Mesothelial cell of epicardium (in vitro differentiated cells): ENCODE measurements around the gene NEIL1. TPM values are rescaled to one million over a fixed set of nuclear protein-coding genes. Genes with fewer than 3 reads are reported as not detected.

Experiments used
- DNase-seq, 2 experiments: peaks; one replicate each; pipeline ENCODE4 v3.0.0; 2021; ENCODE audit warnings: low spot score in 2 of 2; ENCODE audit not compliant: unreplicated experiment in 2 of 2
- H3K27ac Mint-ChIP-seq: 2 replicates; pipeline ENCODE4 v1.8.0; 2021; ENCODE audit warnings: mixed read lengths
- H3K27me3 Mint-ChIP-seq: 2 replicates; pipeline ENCODE4 v1.8.0; 2021; ENCODE audit warnings: low read depth, mixed read lengths
- H3K36me3 Mint-ChIP-seq: 2 replicates; pipeline ENCODE4 v1.8.0; 2021; ENCODE audit warnings: mixed read lengths
- H3K4me1 Mint-ChIP-seq: 2 replicates; pipeline ENCODE4 v1.8.0; 2021; ENCODE audit warnings: mixed read lengths
- H3K4me3 Mint-ChIP-seq: 2 replicates; pipeline ENCODE4 v1.8.0; 2021; ENCODE audit warnings: mild to moderate bottlenecking, moderate library complexity, mixed read lengths
- H3K9me3 Mint-ChIP-seq: 2 replicates; pipeline ENCODE4 v1.8.0; 2021; ENCODE audit warnings: mixed read lengths
- total RNA-seq: library from RNA; stranded (reverse); gene quantifications from 3 replicates; pipeline ENCODE4 v1.2.1, GENCODE V29; 2021
- TF ChIP-seq, protein P1 (sequence below): fragments of 200-600 bp; sonication (generic); IDR thresholded peaks from one replicate; pipeline ENCODE4 v1.5.0; 2021; ENCODE audit warnings: antibody characterized with exemption; ENCODE audit not compliant: unreplicated experiment

Gene NEIL1
- total RNA-seq, 1 donor from 2014 or later = 67.9 TPM

DNA sequence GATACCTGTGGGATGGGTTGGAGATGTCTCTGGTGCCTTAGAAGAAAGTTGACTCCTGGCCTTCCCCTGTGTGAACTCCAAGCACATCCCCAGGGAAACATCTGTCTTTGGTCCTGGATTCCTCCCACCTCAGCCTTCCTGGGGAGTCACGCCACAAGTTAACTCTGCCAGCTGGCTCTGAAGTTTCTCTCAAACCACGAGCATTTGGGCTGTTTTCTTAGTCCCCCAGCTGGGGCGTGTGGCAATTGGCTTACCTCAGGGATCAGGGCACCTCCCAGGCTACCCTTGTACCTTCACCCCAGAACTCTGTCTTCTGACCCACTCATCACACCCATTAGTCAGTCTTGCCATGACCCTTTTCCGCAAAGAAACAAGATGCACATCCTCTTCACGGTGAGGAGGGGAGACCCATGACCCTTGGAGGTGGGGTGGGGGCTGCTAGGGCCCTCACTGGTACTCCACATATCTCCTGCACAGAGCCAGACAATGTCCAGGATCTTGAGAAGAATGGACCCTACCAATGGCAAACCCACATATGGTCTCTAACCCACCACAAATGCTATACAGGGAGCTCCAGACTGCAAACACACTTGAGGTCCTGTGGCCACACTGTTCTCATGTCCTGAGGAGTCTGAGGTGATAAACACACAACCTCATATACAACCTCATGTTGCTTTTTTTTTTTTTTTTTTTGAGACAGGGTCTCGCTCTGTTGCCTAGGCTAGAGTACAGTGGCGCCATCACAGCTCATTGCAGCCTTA, 3.9 kb downstream of the NEIL1 start:
- H3K4me1 Mint-ChIP-seq = peaks cover 9% of the 10 kb centered on the region
- DNase-seq = no peak
- peaks cover 1% of the 10 kb centered on the region for H3K36me3 Mint-ChIP-seq
- peaks cover 14% of the 10 kb centered on the region for H3K27me3 Mint-ChIP-seq
- no peaks in the 10 kb centered on the region for H3K9me3 Mint-ChIP-seq
- H3K27ac Mint-ChIP-seq = no peak overlapping the region
- TF ChIP-seq, protein P1, sequence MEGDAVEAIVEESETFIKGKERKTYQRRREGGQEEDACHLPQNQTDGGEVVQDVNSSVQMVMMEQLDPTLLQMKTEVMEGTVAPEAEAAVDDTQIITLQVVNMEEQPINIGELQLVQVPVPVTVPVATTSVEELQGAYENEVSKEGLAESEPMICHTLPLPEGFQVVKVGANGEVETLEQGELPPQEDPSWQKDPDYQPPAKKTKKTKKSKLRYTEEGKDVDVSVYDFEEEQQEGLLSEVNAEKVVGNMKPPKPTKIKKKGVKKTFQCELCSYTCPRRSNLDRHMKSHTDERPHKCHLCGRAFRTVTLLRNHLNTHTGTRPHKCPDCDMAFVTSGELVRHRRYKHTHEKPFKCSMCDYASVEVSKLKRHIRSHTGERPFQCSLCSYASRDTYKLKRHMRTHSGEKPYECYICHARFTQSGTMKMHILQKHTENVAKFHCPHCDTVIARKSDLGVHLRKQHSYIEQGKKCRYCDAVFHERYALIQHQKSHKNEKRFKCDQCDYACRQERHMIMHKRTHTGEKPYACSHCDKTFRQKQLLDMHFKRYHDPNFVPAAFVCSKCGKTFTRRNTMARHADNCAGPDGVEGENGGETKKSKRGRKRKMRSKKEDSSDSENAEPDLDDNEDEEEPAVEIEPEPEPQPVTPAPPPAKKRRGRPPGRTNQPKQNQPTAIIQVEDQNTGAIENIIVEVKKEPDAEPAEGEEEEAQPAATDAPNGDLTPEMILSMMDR = no peak
- no peak overlapping the region for H3K4me3 Mint-ChIP-seq

GRCh38 chr15:75352186-75353080, 5.6 kb downstream of the NEIL1 start:
- TF ChIP-seq, protein P1 = no peak
- H3K4me3 Mint-ChIP-seq = no peak overlapping the region
- no peak for DNase-seq
- H3K9me3 Mint-ChIP-seq = no peaks in the 10 kb centered on the region
- H3K27me3 Mint-ChIP-seq = peaks cover 4% of the 10 kb centered on the region
- no peak overlapping the region for H3K27ac Mint-ChIP-seq
- peaks cover 1% of the 10 kb centered on the region for H3K36me3 Mint-ChIP-seq
- H3K4me1 Mint-ChIP-seq = peaks cover 5% of the 10 kb centered on the region

DNA sequence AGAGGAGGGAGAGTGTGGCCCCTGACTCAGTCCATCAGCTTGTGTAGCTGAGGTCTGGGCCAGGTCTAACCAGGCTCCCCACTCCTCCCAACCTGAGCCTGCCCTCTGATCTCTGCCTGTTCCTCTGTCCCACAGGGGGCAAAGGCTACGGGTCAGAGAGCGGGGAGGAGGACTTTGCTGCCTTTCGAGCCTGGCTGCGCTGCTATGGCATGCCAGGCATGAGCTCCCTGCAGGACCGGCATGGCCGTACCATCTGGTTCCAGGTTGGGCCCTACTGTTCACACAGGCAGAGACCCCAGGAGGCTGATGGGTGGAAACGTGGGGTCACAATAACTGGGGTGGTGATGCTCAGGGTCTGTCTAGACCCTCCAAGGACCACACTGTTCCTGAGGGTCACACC, 6.8 kb downstream of the NEIL1 start:
- no peak for DNase-seq
- Mint-ChIP-seq H3K4me1 (peaks cover 3% of the 10 kb centered on the region), H3K27me3 (peaks cover 2% of the 10 kb centered on the region), H3K4me3 (no peak overlapping the region), H3K36me3 (peaks cover 1% of the 10 kb centered on the region), H3K27ac (no peak overlapping the region), H3K9me3 (no peaks in the 10 kb centered on the region)
- TF ChIP-seq, protein P1 = no peak

GRCh38 chr15:75354454-75354853, 7.6 kb downstream of the NEIL1 start:
- Mint-ChIP-seq H3K4me1 (no peaks in the 10 kb centered on the region), H3K4me3 (no peak overlapping the region), H3K36me3 (peaks cover 1% of the 10 kb centered on the region), H3K27ac (no peak overlapping the region), H3K27me3 (no peaks in the 10 kb centered on the region), H3K9me3 (no peaks in the 10 kb centered on the region)
- no peak for DNase-seq
- TF ChIP-seq, protein P1 = no peak

DNA sequence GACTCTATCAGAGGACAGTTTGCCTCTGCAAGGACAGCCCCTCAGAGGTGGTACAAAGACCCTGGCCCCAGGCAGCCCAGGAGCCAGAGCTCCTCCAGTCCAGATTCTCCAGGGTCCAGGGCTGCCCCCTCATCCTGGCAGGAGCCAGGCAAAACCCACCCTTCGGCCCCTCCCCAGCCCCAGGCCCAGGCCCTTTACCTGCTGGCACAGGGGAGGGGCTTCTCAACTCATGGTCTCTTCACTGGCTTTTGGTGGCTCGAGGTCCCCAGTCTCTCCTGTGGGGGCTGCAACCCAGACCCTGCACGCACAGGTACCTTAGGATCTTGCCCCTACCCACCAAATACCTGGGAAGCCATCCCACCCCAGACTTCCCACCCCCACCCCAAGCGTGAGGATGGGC, 8.5 kb downstream of the NEIL1 start:
- DNase-seq = no peak
- H3K27ac Mint-ChIP-seq = no peak overlapping the region
- H3K4me1 Mint-ChIP-seq = no peaks in the 10 kb centered on the region
- H3K36me3 Mint-ChIP-seq = peaks cover 1% of the 10 kb centered on the region
- H3K4me3 Mint-ChIP-seq = no peak overlapping the region
- no peaks in the 10 kb centered on the region for H3K9me3 Mint-ChIP-seq
- H3K27me3 Mint-ChIP-seq = no peaks in the 10 kb centered on the region
- TF ChIP-seq, protein P1 = no peak
